Endothelial cell of umbilical vein (primary cell): Measurements from ENCODE around the gene TIMMDC1. TPM values are rescaled to one million over a fixed set of nuclear protein-coding genes. Genes with fewer than 3 reads are reported as not detected.

Experiments used
- BruUV-seq: library from RNA; stranded (reverse); fragments of 400-500 nt; replicated peaks from 2 replicates; lab custom pipeline; 2021; lab: Mats Ljungman, UMichigan
- CTCF ChIA-PET: fragments of 300-600, 350-600 bp; sonication (Branson Sonifier 250); formaldehyde crosslinking; loops from one replicate; lab custom pipeline; 2021; ENCODE audit warnings: antibody characterized with exemption, inconsistent platforms; lab: Charles Lee
- POLR2A ChIA-PET: fragments of 300-600, 350-600 bp; sonication (Branson Sonifier 250); formaldehyde crosslinking; loops from one replicate; lab custom pipeline; 2021; ENCODE audit warnings: antibody characterized with exemption, inconsistent platforms; lab: Charles Lee
- DNase-seq: peaks from one replicate; pipeline ENCODE4 v3.0.0-alpha.2; 2011; ENCODE audit warnings: low read depth, low spot score
- FAIRE-seq: peaks from 2 replicates; lab custom pipeline; 2011; peaks lifted over from hg19 to GRCh38; lab: Jason Lieb, UNC
- H2AFZ ChIP-seq: 2 replicates; pipeline ENCODE4 v1.6.0; 2012; ENCODE audit warnings: low read depth, low read length, control low read depth, inconsistent platforms
- H3K27ac ChIP-seq: 2 replicates; pipeline ENCODE4 v1.5.1; 2011; ENCODE audit warnings: low read depth, mild to moderate bottlenecking, control low read depth, low read length, moderate library complexity; ENCODE audit not compliant: insufficient read depth
- H3K27me3 ChIP-seq, 2 experiments: 2 replicates each; pipeline versions ENCODE4 v1.6.0 to v1.6.1; 2011; ENCODE audit warnings: low read length in 2 of 2, mixed read lengths in 1 of 2; ENCODE audit not compliant: control insufficient read depth in 2 of 2, insufficient read depth in 2 of 2
- H3K36me3 ChIP-seq, 2 experiments: 2 replicates in 1 of 2; 3 replicates in 1 of 2; pipeline ENCODE4 v1.5.1; 2011; ENCODE audit warnings: low read length in 2 of 2, mild to moderate bottlenecking in 1 of 2, moderate library complexity in 1 of 2; ENCODE audit not compliant: control insufficient read depth in 2 of 2, insufficient read depth in 2 of 2; ENCODE audit errors: extremely low read depth in 1 of 2
- H3K4me1 ChIP-seq: 3 replicates; pipeline ENCODE4 v1.5.1; 2011; ENCODE audit warnings: mild to moderate bottlenecking, low read length; ENCODE audit not compliant: control insufficient read depth, insufficient read depth; ENCODE audit errors: extremely low read depth
- H3K4me2 ChIP-seq: 2 replicates; pipeline ENCODE4 v1.6.1; 2011; ENCODE audit warnings: low read length, control low read depth, mixed read lengths; ENCODE audit not compliant: insufficient read depth
- H3K4me3 ChIP-seq, 3 experiments: fragments of 200-600 bp in 1 of 3; sonication (generic), shearing (Covaris generic) in 1 of 3; replicated peaks in 1 of 3; 2 replicates each; pipeline ENCODE4 v1.5.1; 2011 to 2016; ENCODE audit warnings: control low read depth in 3 of 3, low read length in 3 of 3, mild to moderate bottlenecking in 2 of 3, inconsistent platforms in 1 of 3, low read depth in 1 of 3, moderate library complexity in 1 of 3; ENCODE audit not compliant: insufficient read depth in 1 of 3
- H3K79me2 ChIP-seq: 2 replicates; pipeline ENCODE4 v1.6.0; 2012; ENCODE audit warnings: low read length, inconsistent platforms; ENCODE audit not compliant: control insufficient read depth, insufficient read depth
- H3K9ac ChIP-seq: replicated peaks from 2 replicates; pipeline ENCODE3; 2011; ENCODE audit warnings: low read length, control low read depth; ENCODE audit not compliant: insufficient read depth; ENCODE audit errors: extremely low read depth
- H3K9me1 ChIP-seq: replicated peaks from 3 replicates; pipeline ENCODE4 v1.6.0; 2011; ENCODE audit warnings: mild to moderate bottlenecking, low read length; ENCODE audit not compliant: control insufficient read depth, insufficient read depth; ENCODE audit errors: extremely low read depth
- H3K9me3 ChIP-seq: replicated peaks from 2 replicates; pipeline ENCODE4 v1.5.1; 2012; ENCODE audit warnings: low read length, inconsistent platforms; ENCODE audit not compliant: control insufficient read depth, insufficient read depth
- H4K20me1 ChIP-seq: replicated peaks from 2 replicates; pipeline ENCODE3; 2011; ENCODE audit warnings: mild to moderate bottlenecking, low read length; ENCODE audit not compliant: control insufficient read depth, insufficient read depth; ENCODE audit errors: extremely low read depth
- CTCF ChIP-seq, 2 donors: IDR thresholded peaks; 1 replicate in 1 of 2; 2 replicates in 1 of 2; pipeline ENCODE4 v1.5.1; 2011; ENCODE audit warnings: low read length in 2 of 2, mild to moderate bottlenecking in 2 of 2, moderate library complexity in 2 of 2, control low read depth in 1 of 2, inconsistent platforms in 1 of 2, low read depth in 1 of 2; ENCODE audit not compliant: insufficient read depth in 1 of 2; ENCODE audit errors: extremely low read depth in 1 of 2
- EZH2 ChIP-seq: IDR thresholded peaks from 2 replicates; pipeline ENCODE4 v1.6.1; 2012; ENCODE audit warnings: borderline replicate concordance, low read depth, mild to moderate bottlenecking, moderate library complexity, low read length, inconsistent platforms; ENCODE audit not compliant: severe bottlenecking
- FOS ChIP-seq: IDR thresholded peaks from 2 replicates; pipeline ENCODE4 v1.6.1; 2011; ENCODE audit warnings: mild to moderate bottlenecking, low read length, moderate library complexity, borderline replicate concordance; ENCODE audit not compliant: insufficient read depth
- GATA2 ChIP-seq: IDR thresholded peaks from 2 replicates; pipeline ENCODE4 v1.7.0; 2011; ENCODE audit warnings: low read depth, mild to moderate bottlenecking, moderate library complexity, mixed read lengths, low read length; ENCODE audit not compliant: insufficient read length, insufficient read depth
- JUN ChIP-seq: IDR thresholded peaks from 2 replicates; pipeline ENCODE4 v1.6.1; 2011; ENCODE audit warnings: borderline replicate concordance, low read depth; ENCODE audit not compliant: insufficient read length, insufficient read depth
- MYC ChIP-seq: IDR thresholded peaks from one replicate; pipeline ENCODE4 v1.6.1; 2011; ENCODE audit warnings: mild to moderate bottlenecking, low read depth, low read length
- POLR2A ChIP-seq: IDR thresholded peaks from 2 replicates; pipeline ENCODE4 v1.6.1; 2012; ENCODE audit warnings: low read depth, mild to moderate bottlenecking, control low read depth, low read length
- dilution Hi-C: fragments of 300-500 bp; cut with MboI; formaldehyde crosslinking; loops from one replicate; pipeline ENCODE4 v1.15.0; 2019; ENCODE audit warnings: low sequenced_read_pairs; ENCODE audit not compliant: extremely low pct_ligation_motif_present
- intact Hi-C: fragments of 100-400 bp; cut with micrococcal nuclease; formaldehyde crosslinking; loops from one replicate; pipeline ENCODE4 v1.10.0; 2022
- polyA plus RNA-seq, 4 experiments: library from polyadenylated mRNA; depleted of rRNA in 3 of 4; stranded (reverse) in 3 of 4; unstranded in 1 of 4; fragments of >200 nt; gene quantifications; 2 replicates each; pipeline versions ENCODE4 v1.2.1 to v1.2.3, GENCODE V29; 2011 to 2012; ENCODE audit warnings: missing spikeins in 1 of 4
- total RNA-seq: library from RNA; stranded (reverse); gene quantifications from 2 replicates; pipeline ENCODE4 v1.2.3, GENCODE V29; 2021
- TF ChIP-seq, protein P1 (sequence below): IDR thresholded peaks from 2 replicates; pipeline ENCODE4 v1.6.1; 2011; ENCODE audit not compliant: insufficient read depth, insufficient read length

TIMMDC1 gene
- total and polyA plus RNA-seq, 2 donors (not counting 3 experiments of a cell fraction or from before 2014, with no cell fraction given), result 49.2 to 76.2 TPM

- no peak for FAIRE-seq
- no TSS peak for BruUV-seq
- dilution Hi-C loops, result no loop called here
- no peak overlapping the region for H3K9ac ChIP-seq
- no peak for DNase-seq
- ChIA-PET POLR2A (no interaction called here), CTCF (no interaction called here)
- no peaks in the 10 kb centered on the region for H3K9me3 ChIP-seq
- H3K36me3 ChIP-seq, result no peaks in the 10 kb centered on the region
- H3K27ac ChIP-seq, result no peak overlapping the region
- H3K27me3 ChIP-seq, result peaks cover 0 to 13% of the 10 kb centered on the region in 2 experiments
- no peaks in the 10 kb centered on the region for H3K79me2 ChIP-seq
- H2AFZ ChIP-seq, result no peak overlapping the region
- H3K4me3 ChIP-seq, result no peak overlapping the region
- H4K20me1 ChIP-seq, result no peaks in the 10 kb centered on the region
- H3K9me1 ChIP-seq, result no peaks in the 10 kb centered on the region
- intact Hi-C loops, result loop anchor here (10.0 kb wide), 1 partner anchor 279 kb away; no protein-coding TSS in a partner anchor
- H3K4me2 ChIP-seq, result no peak overlapping the region
- H3K4me1 ChIP-seq, result no peaks in the 10 kb centered on the region
- no peak for TF ChIP-seq CTCF (IDR thresholded peaks at IDR 0.05; ENCODE audit: extremely low read depth in 1 of 2, insufficient read depth in 1 of 2, low read depth in 1 of 2, low read length in 2 of 2)
Measured at GRCh38 chr3:119553823-119554415, 55.6 kb downstream of the TIMMDC1 start.

DNA sequence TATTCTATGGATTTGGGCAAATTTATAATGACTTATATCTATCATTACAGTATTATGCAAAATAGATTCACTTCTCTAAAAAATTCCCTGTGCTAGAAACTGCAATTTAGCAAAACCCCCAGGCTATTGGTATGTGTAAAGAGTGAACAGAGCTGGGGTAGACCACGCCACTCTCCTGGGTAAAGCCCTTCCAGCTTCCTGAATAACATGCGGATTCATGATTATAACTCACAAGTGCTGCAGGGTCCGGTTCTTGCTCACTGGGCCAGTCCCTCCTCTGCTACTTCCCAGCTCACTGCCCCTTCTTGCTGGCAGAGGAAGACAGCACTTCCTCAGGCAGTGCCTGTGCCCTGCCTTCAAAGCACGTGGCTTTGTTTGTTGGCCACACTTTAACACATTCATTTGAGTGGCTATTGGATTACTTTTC, 57.0 kb downstream of the TIMMDC1 start:
- no peak for FAIRE-seq
- H4K20me1 ChIP-seq, result no peaks in the 10 kb centered on the region
- TF ChIP-seq MYC (no peak), FOS (no peak), JUN (no peak), GATA2 (no peak), CTCF (IDR thresholded peaks at IDR 0.05; ENCODE audit: extremely low read depth in 1 of 2, insufficient read depth in 1 of 2, low read depth in 1 of 2, low read length in 2 of 2) (no peak), EZH2 (no peak), POLR2A (no peak)
- TF ChIP-seq, protein P1, sequence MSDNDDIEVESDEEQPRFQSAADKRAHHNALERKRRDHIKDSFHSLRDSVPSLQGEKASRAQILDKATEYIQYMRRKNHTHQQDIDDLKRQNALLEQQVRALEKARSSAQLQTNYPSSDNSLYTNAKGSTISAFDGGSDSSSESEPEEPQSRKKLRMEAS, result no peak
- H3K36me3 ChIP-seq, result no peaks in the 10 kb centered on the region
- intact Hi-C loops (loop anchor here (10.0 kb wide), 1 partner anchor 281 kb away; no protein-coding TSS in a partner anchor), dilution Hi-C loops (no loop called here)
- H3K4me1 ChIP-seq, result no peaks in the 10 kb centered on the region
- H3K4me3 ChIP-seq, result no peak overlapping the region
- POLR2A ChIA-PET, result no interaction called here
- H3K9me1 ChIP-seq, result no peaks in the 10 kb centered on the region
- DNase-seq, result peak; percentile 31
- no peaks in the 10 kb centered on the region for H3K9me3 ChIP-seq
- CTCF ChIA-PET, result interaction anchor here (1.0 to 2.4 kb wide), 2 partner anchors 9 to 14 kb away, joined by 3 to 6 read pairs; no protein-coding TSS in a partner anchor
- H3K4me2 ChIP-seq, result no peak overlapping the region
- H3K27ac ChIP-seq, result no peak overlapping the region
- peaks cover 0 to 13% of the 10 kb centered on the region in 2 experiments for H3K27me3 ChIP-seq
- no peaks in the 10 kb centered on the region for H3K79me2 ChIP-seq
- H2AFZ ChIP-seq, result no peak overlapping the region
- H3K9ac ChIP-seq, result no peak overlapping the region
- no TSS peak for BruUV-seq
